T-helper 17 cell (primary cell): ENCODE measurements around the gene SLC66A2. TPM values are rescaled to one million over a fixed set of nuclear protein-coding genes. Genes with fewer than 3 reads are reported as not detected.
"Not testable (repeated sequence)": the region's sequence is repeated elsewhere in the genome, so short reads cannot be mapped to it uniquely, and the experiment has no call there.

Source experiments
- ATAC-seq: fragments of 150-1000 bp; cut with Tn5 transposase; 2 replicates; pipeline ENCODE4 v1.10.0; 2021; ENCODE audit warnings: mild to moderate bottlenecking, moderate library complexity
- DNase-seq, 3 donors: peaks; one replicate each; pipeline versions ENCODE4 v3.0.0 to v3.0.0-alpha.2; 2020 to 2021
- H3K9me3 ChIP-seq: one replicate; pipeline ENCODE4 v1.7.0; 2013; ENCODE audit warnings: low read length, mild to moderate bottlenecking; ENCODE audit not compliant: control insufficient read depth, poor library complexity, severe bottlenecking
- H3K27ac Mint-ChIP-seq: one replicate; pipeline ENCODE4 v1.8.0; 2022; ENCODE audit warnings: mild to moderate bottlenecking, moderate library complexity, mixed read lengths
- H3K27me3 Mint-ChIP-seq: one replicate; pipeline ENCODE4 v1.8.0; 2022; ENCODE audit warnings: mixed read lengths
- H3K36me3 Mint-ChIP-seq: one replicate; pipeline ENCODE4 v1.8.0; 2022; ENCODE audit warnings: low read depth, mixed read lengths
- H3K4me1 Mint-ChIP-seq: one replicate; pipeline ENCODE4 v1.8.0; 2022; ENCODE audit warnings: mild to moderate bottlenecking, mixed read lengths
- H3K4me3 Mint-ChIP-seq: one replicate; pipeline ENCODE4 v1.8.0; 2022; ENCODE audit warnings: mild to moderate bottlenecking, moderate library complexity, mixed read lengths
- total RNA-seq, 4 donors: library from RNA in 2 of 4; stranded (reverse) in 2 of 4; gene quantifications; one replicate each; pipeline ENCODE4 v1.2.3 and lab custom pipeline; 2022 to 2026

The SLC66A2 gene
- total RNA-seq (10 to 100 TPM; 43.6 to 56.9 TPM), total RNA-seq (lab: John Stamatoyannopoulos, UW) (30.2 to 43.8 reads per million in 2 donors)

DNA sequence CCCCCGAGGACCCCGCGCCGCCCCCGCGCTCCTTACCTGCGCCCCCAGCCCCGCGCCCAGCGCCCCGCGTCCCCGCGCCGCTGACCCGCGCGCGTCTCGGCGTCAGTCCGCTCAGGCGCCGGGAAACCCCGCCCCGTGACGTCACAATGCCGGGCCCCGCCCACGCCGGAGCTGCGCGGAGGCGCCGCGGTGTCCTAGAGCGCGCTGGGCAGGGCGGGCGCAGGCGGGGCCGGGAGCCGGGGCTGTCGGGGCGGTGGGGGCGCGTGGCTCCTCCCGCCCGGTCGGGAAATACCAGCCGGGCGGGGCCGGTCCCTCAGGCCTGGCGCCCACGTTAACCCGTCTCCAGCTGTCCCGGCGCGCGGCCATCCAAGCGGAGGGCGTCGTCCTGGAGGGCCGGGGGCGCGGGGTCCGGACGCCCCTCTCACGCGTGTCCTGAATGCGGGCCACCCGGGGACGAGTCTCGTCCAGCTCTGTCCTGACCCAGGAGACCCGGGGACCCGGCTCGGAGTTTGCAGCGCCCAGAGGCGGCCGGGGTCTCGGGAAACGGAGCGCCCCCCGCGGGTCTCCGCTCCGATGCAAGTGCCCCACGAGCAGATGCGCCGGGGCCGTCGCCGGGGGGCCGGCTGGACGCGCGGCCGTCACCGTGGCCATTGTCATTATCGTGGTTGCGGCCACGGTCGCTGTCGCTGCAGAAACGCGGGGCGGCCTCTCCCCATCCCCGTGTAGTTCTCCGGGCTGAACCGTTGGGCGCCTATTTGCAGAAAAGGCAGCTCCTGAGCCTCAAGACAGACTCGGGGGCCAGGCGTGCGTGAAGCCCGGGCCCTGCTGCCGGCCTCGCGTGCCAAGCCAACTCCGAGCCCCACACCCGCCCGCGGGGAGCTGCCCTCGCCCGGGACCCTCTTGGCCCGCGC is at the start of gene SLC66A2:
Gene SLC66A2 (minus strand): TSS at position 109 of the 911 bp plus-strand sequence. CDS start 727 bp downstream, outside the sequence.
- ATAC-seq: peak; percentile 94

DNA sequence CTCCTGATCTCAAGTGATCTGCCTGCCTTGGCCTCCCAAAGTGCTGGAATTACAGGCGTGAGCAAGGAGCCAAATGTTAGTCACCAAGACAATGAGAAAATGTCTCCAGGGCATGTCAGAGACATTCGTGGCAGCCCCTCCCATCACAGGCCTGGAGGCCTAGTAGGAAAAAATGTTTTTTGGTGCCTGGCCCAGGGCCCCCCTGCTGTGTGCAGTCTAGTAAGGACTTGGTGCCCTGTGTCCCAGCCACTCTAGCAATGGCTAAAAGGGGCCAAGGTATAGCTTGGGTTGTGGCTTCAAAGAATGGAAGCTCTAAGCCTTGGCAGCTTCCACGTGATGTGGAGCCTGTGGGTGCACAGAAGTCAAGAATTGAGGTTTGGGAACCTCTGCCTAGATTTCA is 49.4 kb upstream of the SLC66A2 start:
- Mint-ChIP-seq H3K4me1 (no peaks in the 10 kb centered on the region), H3K36me3 (peaks cover 4% of the 10 kb centered on the region), H3K27ac (no peak overlapping the region)

More for the DNA sequence above, at the start of gene SLC66A2:
- no peaks in the 10 kb centered on the region for H3K9me3 ChIP-seq
- Mint-ChIP-seq H3K27ac (peak within 1 kb of the TSS; percentile 83), H3K4me3 (peak within 1 kb of the TSS; percentile 87), H3K36me3 (no peaks in the 10 kb centered on the region), H3K4me1 (peaks cover 20% of the 10 kb centered on the region), H3K27me3 (no peaks in the 10 kb centered on the region)
- peak; percentile 92 to 97 (median 97) for DNase-seq

DNA sequence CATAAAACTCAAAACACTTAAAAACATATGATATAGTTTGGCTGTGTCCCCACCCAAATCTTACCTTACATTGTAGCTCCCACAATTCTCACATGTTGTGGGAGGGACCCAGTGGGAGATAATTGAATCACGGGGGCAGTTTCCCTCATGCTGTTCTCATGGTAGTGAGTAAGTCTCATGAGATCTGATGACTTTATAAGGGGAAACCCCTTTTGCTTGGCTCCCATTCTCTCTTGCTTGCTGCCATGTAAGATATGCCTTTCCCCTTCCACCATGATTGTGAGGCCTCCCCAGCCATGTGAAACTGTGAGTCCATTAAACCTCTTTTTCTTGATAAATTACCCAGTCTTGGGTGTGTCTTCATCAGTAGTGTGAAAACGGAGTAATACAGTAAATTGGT is 48.2 kb upstream of the SLC66A2 start:
- H3K4me1 Mint-ChIP-seq, H3K27me3 Mint-ChIP-seq, H3K27ac Mint-ChIP-seq, H3K9me3 ChIP-seq, H3K4me3 Mint-ChIP-seq, H3K36me3 Mint-ChIP-seq, ATAC-seq, DNase-seq: not testable (repeated sequence)

More for the DNA sequence above, 49.4 kb upstream of the SLC66A2 start:
- no peaks in the 10 kb centered on the region for H3K27me3 Mint-ChIP-seq
- ATAC-seq: no peak
- H3K9me3 ChIP-seq: no peaks in the 10 kb centered on the region
- DNase-seq: no peak
- H3K4me3 Mint-ChIP-seq: no peak overlapping the region

DNA sequence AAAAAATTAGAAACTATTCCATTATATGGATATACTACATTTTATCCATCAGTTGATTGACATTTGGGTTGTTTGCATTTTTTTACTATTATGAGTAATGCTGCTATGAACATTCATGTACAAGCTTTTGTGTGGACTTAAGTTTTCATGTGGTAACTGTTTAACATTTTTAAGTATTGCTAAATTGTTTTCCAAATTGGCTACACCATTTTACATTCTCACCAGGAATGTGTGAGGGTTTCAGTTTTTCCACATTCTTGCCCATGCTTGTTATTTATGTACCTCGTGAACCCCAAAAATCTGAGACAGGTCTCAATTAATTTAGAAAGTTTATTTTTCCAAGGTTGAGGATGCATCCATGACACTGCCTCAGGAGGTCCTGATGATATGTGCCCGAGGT is 40.0 kb upstream of the SLC66A2 start:
- H3K9me3 ChIP-seq: no peaks in the 10 kb centered on the region
- Mint-ChIP-seq H3K36me3 (no peaks in the 10 kb centered on the region), H3K27me3 (no peaks in the 10 kb centered on the region), H3K4me3 (no peak overlapping the region), H3K4me1 (peaks cover 10% of the 10 kb centered on the region), H3K27ac (no peak overlapping the region)
- no peak for DNase-seq
- ATAC-seq: no peak

DNA sequence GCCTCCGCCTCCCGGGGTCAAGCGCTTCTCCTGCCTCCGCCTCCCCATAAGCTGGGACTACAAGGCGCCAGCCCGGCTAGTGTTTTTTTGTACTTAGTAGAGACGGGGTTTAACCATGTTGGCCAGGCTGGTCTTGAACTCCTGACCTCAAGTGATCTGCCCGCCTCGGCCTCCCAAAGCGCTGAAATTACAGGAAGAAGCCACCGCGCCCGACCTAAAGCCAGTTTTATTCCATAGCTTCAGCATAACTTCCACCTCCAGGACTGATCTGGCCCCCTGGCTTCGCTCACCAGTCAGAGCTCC is 37.7 kb upstream of the SLC66A2 start:
- Mint-ChIP-seq H3K27ac (peak overlapping the region; percentile 91), H3K4me1 (peaks cover 19% of the 10 kb centered on the region), H3K4me3 (peak overlapping the region; percentile 94), H3K27me3 (no peaks in the 10 kb centered on the region), H3K36me3 (no peaks in the 10 kb centered on the region)
- ATAC-seq: no peak
- H3K9me3 ChIP-seq: no peaks in the 10 kb centered on the region
- DNase-seq: no peak

DNA sequence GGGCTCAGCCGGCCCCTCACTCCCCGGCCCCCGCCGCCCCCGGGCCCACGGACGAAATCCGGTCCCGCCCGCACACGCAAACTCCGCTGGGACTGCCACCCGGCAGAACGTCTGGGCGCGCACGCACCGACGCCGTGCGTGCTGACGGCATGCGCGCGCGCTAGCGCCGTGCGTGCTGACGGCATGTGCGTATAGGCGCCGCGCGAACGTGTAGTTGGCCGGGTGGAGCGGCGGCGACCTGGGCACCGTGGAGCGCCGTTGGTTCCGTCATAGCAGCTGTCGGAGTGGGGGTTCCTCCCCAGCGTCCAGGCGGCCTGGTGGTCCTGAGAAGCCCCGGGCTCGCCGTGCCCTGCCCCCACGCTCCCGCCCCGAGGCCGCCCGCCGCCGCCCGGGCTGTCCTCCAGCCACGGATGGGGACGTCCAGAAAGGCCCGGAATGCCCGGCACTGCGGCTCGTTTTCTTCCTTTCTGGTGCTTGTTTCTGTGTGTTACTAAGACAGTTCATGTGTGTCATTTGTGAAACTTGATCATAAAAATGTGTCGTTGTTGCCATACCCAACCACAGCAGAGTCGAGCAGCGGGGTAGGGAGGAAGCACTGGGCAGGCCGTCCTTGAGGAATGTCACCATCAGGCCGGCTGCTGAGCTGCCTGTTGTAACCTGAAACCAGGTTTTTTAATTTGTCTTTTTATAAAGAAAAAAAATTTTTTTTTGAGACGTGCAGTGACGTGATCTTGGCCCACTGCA is 37.2 kb upstream of the SLC66A2 start, which contains the start of gene TXNL4A:
Gene TXNL4A (minus strand): TSS at position 113 of the 744 bp plus-strand sequence. CDS start 171 bp downstream, outside the sequence.
- H3K4me3 Mint-ChIP-seq: peak within 1 kb of the TSS; percentile 94
- H3K27me3 Mint-ChIP-seq: no peaks in the 10 kb centered on the region
- no peaks in the 10 kb centered on the region for H3K36me3 Mint-ChIP-seq
- peak; percentile 96 for ATAC-seq
- peaks cover 23% of the 10 kb centered on the region for H3K4me1 Mint-ChIP-seq
- peak within 1 kb of the TSS; percentile 92 for H3K27ac Mint-ChIP-seq
- H3K9me3 ChIP-seq: no peaks in the 10 kb centered on the region
- DNase-seq: peak; percentile 71 to 81 (median 73)

DNA sequence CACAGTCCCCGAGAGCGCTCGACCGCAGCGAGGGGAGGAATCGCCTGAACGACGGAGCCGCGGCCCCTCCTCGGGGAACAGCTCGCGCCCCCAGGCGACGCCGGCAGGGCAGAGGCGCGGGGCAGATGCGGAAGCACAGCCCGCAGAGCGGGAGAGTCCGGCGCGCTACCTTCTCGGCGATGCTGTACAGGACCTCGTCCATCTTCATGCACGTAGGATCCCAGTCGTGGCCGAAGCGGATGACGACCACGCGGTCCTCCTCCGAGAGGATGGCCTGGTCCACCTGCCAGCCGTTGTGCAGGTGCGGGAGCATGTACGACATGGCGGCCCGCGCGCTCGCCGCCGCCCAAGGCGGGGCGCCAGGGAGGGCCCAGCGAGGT is 36.6 kb upstream of the SLC66A2 start:
- H3K9me3 ChIP-seq: no peaks in the 10 kb centered on the region
- Mint-ChIP-seq H3K27me3 (no peaks in the 10 kb centered on the region), H3K4me3 (peak overlapping the region; percentile 94), H3K4me1 (peaks cover 28% of the 10 kb centered on the region), H3K36me3 (no peaks in the 10 kb centered on the region), H3K27ac (peak overlapping the region; percentile 92)
- peak; percentile 46 to 56 (median 48) for DNase-seq
- ATAC-seq: peak; percentile 75

DNA sequence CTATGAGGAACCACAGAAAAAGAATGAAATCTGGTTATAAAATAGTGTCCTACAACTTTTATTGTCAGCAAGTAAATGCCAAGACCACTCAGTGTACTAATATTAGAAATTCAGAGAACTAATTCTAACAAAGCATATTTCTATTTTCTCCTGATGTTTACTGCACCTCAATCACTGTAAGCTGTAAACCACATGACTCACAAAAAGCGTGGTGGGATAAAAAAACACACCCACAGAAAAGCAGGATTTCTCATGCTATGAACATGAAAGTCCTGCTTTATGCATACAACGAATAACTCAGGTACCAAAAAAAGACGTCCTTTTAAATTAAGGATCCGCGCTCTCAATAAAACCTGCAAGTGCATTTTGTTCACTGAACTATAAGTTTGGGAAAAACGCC is 36.1 kb upstream of the SLC66A2 start:
- Mint-ChIP-seq H3K36me3 (no peaks in the 10 kb centered on the region), H3K4me1 (peaks cover 29% of the 10 kb centered on the region), H3K27me3 (no peaks in the 10 kb centered on the region), H3K4me3 (peak overlapping the region; percentile 94), H3K27ac (peak overlapping the region; percentile 92)
- DNase-seq (no peak), ATAC-seq (no peak)
- H3K9me3 ChIP-seq: no peaks in the 10 kb centered on the region

DNA sequence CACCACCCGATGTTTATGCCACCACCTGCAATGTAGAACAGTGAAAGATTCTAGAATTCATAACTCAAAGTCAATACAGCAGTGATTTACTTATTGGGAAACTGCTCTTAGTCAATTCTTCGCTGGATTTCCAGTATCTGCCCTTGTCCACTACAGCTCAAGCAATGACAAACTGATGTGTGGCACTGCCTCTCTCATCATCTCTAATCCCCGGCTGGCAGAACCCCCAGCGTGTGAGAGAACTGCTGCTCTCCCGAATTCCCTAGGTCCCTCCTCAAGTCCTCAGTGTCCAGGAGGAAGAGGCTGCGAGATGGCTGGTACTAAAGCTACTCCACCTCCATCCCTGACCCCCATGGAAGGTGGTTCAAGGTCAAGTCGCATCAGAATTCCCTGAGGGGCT is 35.3 kb upstream of the SLC66A2 start:
- peaks cover 37% of the 10 kb centered on the region for H3K4me1 Mint-ChIP-seq
- H3K36me3 Mint-ChIP-seq: no peaks in the 10 kb centered on the region
- no peaks in the 10 kb centered on the region for H3K27me3 Mint-ChIP-seq
- peak overlapping the region; percentile 92 for H3K27ac Mint-ChIP-seq
- H3K9me3 ChIP-seq: no peaks in the 10 kb centered on the region
- peak overlapping the region; percentile 94 for H3K4me3 Mint-ChIP-seq
- ATAC-seq (no peak), DNase-seq (no peak)

DNA sequence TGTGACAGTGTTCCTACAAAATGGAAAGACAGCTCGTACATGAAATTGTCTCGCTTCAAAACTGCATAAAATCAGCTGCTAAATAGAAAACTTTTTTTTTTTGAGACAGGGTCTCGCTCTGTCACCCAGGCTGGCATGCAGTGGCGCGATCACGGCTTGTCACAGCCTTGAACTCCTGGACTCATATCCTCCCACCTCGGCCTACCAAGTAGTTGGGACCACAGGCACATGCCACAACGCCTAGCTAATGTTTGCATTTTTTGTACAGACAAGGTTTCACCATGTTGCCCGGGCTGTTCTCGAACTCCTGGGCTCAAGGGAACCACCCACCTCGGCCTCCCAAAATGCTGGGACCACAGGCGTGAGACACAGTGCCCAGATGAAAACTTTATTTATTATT is 33.7 kb upstream of the SLC66A2 start:
- Mint-ChIP-seq H3K36me3 (no peaks in the 10 kb centered on the region), H3K4me3 (no peak overlapping the region), H3K27me3 (no peaks in the 10 kb centered on the region), H3K4me1 (peaks cover 40% of the 10 kb centered on the region), H3K27ac (peak overlapping the region; percentile 32)
- ATAC-seq (no peak), DNase-seq (no peak)
- H3K9me3 ChIP-seq: no peaks in the 10 kb centered on the region

DNA sequence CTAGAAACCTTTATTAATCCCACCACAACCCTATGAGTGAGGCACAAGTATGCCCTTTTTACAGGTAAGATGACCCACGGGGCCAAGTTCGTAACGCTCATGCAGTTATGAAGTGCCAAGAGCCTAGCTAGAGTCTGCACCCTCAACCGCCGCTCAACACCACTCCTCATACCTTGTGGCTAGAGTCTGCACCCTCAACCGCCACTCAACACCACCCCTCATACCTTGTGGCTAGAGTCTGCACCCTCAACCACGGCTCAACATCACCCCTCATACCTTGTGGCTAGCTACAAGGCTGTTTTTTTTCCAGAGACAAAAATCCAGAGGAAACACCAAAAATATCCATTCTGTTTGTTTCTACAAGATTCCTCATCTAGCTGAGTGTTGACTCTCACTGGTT is 32.3 kb upstream of the SLC66A2 start:
- no peaks in the 10 kb centered on the region for H3K9me3 ChIP-seq
- no peaks in the 10 kb centered on the region for H3K27me3 Mint-ChIP-seq
- no peaks in the 10 kb centered on the region for H3K36me3 Mint-ChIP-seq
- H3K4me3 Mint-ChIP-seq: no peak overlapping the region
- DNase-seq (no peak), ATAC-seq (no peak)
- H3K27ac Mint-ChIP-seq: peak overlapping the region; percentile 53
- H3K4me1 Mint-ChIP-seq: peaks cover 40% of the 10 kb centered on the region

DNA sequence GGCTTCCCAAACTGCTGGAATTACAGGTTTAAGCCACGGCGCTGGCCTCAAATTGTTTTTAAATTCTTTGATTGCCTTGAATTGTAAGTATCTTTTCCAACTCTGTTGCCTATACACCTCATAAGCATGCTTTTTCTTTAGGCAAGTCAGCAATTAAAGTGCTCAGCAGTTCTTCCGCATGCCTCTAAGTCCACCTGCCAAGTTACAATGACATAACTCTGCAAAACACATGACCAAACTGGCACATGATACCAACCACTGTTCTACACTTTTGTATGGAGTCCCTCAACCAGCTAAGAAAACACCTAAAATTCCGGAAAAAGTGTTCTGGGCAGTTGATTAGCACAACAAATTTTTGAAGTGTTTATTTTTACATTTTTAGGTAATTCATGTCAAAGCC is 31.8 kb upstream of the SLC66A2 start:
- Mint-ChIP-seq H3K27me3 (no peaks in the 10 kb centered on the region), H3K4me1 (peaks cover 40% of the 10 kb centered on the region), H3K4me3 (no peak overlapping the region), H3K27ac (no peak overlapping the region), H3K36me3 (no peaks in the 10 kb centered on the region)
- DNase-seq: no peak
- no peak for ATAC-seq
- no peaks in the 10 kb centered on the region for H3K9me3 ChIP-seq

DNA sequence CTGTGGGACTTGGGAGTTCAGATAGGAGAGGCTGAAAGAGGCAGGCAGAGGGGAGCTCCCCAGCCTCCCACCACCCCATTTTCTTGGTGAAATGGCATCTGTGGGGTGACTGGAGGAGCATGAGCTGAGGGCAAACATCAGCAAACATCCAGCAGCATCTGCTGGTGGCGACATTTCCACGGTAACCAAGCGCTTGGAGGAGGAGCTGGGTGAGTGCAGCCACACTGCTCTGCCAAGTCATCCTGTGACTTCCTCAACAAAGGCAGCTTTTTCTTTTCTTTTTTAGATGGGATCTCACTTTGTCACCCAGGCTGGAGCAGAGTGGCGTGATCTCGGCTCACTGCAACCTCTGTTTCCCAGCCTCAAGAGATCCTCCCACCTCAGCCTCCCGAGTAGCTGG is 31.3 kb upstream of the SLC66A2 start:
- Mint-ChIP-seq H3K36me3 (no peaks in the 10 kb centered on the region), H3K27me3 (no peaks in the 10 kb centered on the region), H3K4me1 (peaks cover 45% of the 10 kb centered on the region), H3K27ac (no peak overlapping the region), H3K4me3 (no peak overlapping the region)
- ATAC-seq (peak; percentile 37), DNase-seq (no peak)
- no peaks in the 10 kb centered on the region for H3K9me3 ChIP-seq
